ENCODE data around the gene SPATA4. TPM values are rescaled to one million over a fixed set of nuclear protein-coding genes. Genes with fewer than 3 reads are reported as not detected.

SPATA4 gene
- total and polyA plus RNA-seq, 2 of the 4 experiments (the other 2 are of a cell fraction): under 0.01 to 0.09 TPM

DNA sequence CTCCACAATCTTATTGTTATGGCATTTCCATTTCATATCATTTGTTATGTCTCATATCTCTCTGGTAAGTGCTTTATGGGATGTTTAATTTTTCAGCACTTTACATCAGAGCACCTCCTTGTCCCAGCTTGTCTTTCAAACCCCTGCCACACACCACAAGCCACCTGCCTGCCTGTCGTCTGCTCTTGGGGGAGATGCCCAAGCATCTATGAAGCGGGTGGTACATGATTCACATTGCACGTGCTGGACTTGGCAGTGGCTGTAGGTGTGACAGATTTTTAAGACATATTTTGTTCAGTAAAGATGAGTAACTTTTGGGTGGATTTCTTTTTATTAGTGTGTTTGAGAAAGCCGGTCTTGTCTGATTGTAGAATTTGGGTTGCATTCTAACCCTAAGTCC is 14.2 kb upstream of the SPATA4 start:
- H3K23ac ChIP-seq (ENCODE audit: low read depth, low read length): no peak overlapping the region
- no peak overlapping the region for H3K27ac ChIP-seq (ENCODE audit: insufficient read depth, low read length)
- WGBS, 2 experiments (ENCODE audit: extremely low coverage in 2 of 2, insufficient read length in 1 of 2): 100% methylated on average over 1 of the region's 4 CpGs; no CpG with 5 or more reads in 1 of the 2 experiments
- no peaks in the 10 kb centered on the region for H3K79me1 ChIP-seq (ENCODE audit: low read depth in 1 of 2, low read length in 2 of 2)
- dilution Hi-C loops (cut with HindIII; ENCODE audit: low sequenced_read_pairs, unreplicated experiment): no loop called here
- no peak for TF ChIP-seq RAD21 (IDR thresholded peaks at IDR 0.05; ENCODE audit: low read length)
- H2BK20ac ChIP-seq (ENCODE audit: low read depth, low read length): no peak overlapping the region
- no peaks in the 10 kb centered on the region for H3K27me3 ChIP-seq (ENCODE audit: control insufficient read depth, insufficient read depth, low read length)
- no TSS peak for BruUV-seq (replicated peaks)
- H3K9me1 ChIP-seq (ENCODE audit: insufficient read depth, low read length): no peaks in the 10 kb centered on the region
- no peak overlapping the region for H2AK5ac ChIP-seq (ENCODE audit: low read depth, low read length)
- H3K4me2 ChIP-seq (ENCODE audit: low read depth, low read length): no peak overlapping the region
- no peak overlapping the region for H2AK9ac ChIP-seq (replicated peaks; ENCODE audit: low read depth, low read length, poor library complexity)
- intact Hi-C loops (cut with micrococcal nuclease): no loop called here
- no peak overlapping the region for H3K56ac ChIP-seq (ENCODE audit: extremely low read depth, insufficient read depth, low read length)
- H3K14ac ChIP-seq (replicated peaks; ENCODE audit: low read depth, low read length): no peak overlapping the region
- no peak overlapping the region for H4K8ac ChIP-seq (ENCODE audit: low read depth in 2 of 2, low read length in 2 of 2)
- H3K36me3 ChIP-seq (ENCODE audit: control insufficient read depth, insufficient read depth, low read length): no peaks in the 10 kb centered on the region
- ATAC-seq (ENCODE audit: low read depth) (no peak), DNase-seq (no peak)
- no peak overlapping the region for H4K91ac ChIP-seq (ENCODE audit: insufficient read depth, low read depth, low read length)
- H3K4ac ChIP-seq (ENCODE audit: low read depth, low read length): no peak overlapping the region
- no peaks in the 10 kb centered on the region for H3K4me1 ChIP-seq (ENCODE audit: control insufficient read depth, insufficient read depth, low read length)
- no peak overlapping the region for H2BK15ac ChIP-seq (ENCODE audit: low read depth, low read length)
- H3K9me3 ChIP-seq (ENCODE audit: control insufficient read depth, insufficient read depth, low read length): no peaks in the 10 kb centered on the region
- H3K9ac ChIP-seq (ENCODE audit: low read depth, low read length): no peak overlapping the region
- ChIA-PET CTCF (no interaction called here), POLR2A (ENCODE audit: unreplicated experiment) (no interaction called here)
- no peak overlapping the region for H2BK5ac ChIP-seq (ENCODE audit: low read depth, low read length, poor library complexity, severe bottlenecking)
- no peak overlapping the region for H2BK120ac ChIP-seq (ENCODE audit: low read depth, low read length)
- H4K5ac ChIP-seq (ENCODE audit: low read depth, low read length): no peak overlapping the region
- in situ Hi-C loops (cut with MboI; ENCODE audit: low sequenced_read_pairs): no loop called here
- H3K4me3 ChIP-seq (ENCODE audit: insufficient read depth, low read depth, low read length): no peak overlapping the region
- no peak overlapping the region for H3K18ac ChIP-seq (ENCODE audit: low read depth, low read length)
- H4K20me1 ChIP-seq (ENCODE audit: insufficient read depth, low read length): no peaks in the 10 kb centered on the region
- no peak overlapping the region for H2AFZ ChIP-seq (replicated peaks; ENCODE audit: low read length, poor library complexity)
